Neural cell (in vitro differentiated cells): ENCODE results near the gene ACTG2. TPM values are rescaled to one million over a fixed set of nuclear protein-coding genes. Genes with fewer than 3 reads are reported as not detected.

Source experiments
- H2AFZ ChIP-seq: fragments of 200-600, 300-800 bp; sonication (generic), shearing (Covaris generic); 2 replicates; pipeline ENCODE4 v1.6.0; 2014; ENCODE audit warnings: low read depth, mild to moderate bottlenecking, antibody characterized with exemption, low read length, moderate library complexity
- H3F3A ChIP-seq: fragments of 200-600 bp; shearing (Covaris generic); 2 replicates; pipeline ENCODE4 v1.6.1; 2016; ENCODE audit warnings: mild to moderate bottlenecking, moderate library complexity, mixed read lengths, antibody characterized with exemption, low read length; ENCODE audit not compliant: insufficient read depth, poor library complexity, severe bottlenecking
- H3K27ac ChIP-seq: fragments of 200-600, 300-800 bp; sonication (generic), shearing (Covaris generic); 2 replicates; pipeline ENCODE4 v1.5.1; 2014; ENCODE audit warnings: mild to moderate bottlenecking, low read length, moderate library complexity
- H3K27me3 ChIP-seq: fragments of 300-800, 200-600 bp; sonication (generic), shearing (Covaris generic); 2 replicates; pipeline ENCODE4 v1.6.0; 2014; ENCODE audit warnings: mild to moderate bottlenecking, low read depth, low read length, moderate library complexity; ENCODE audit not compliant: insufficient read depth
- H3K36me3 ChIP-seq: fragments of 300-800, 200-600 bp; sonication (generic), shearing (Covaris generic); 2 replicates; pipeline ENCODE4 v1.5.1; 2014; ENCODE audit warnings: mild to moderate bottlenecking, antibody characterized with exemption, low read length, moderate library complexity; ENCODE audit not compliant: insufficient read depth
- H3K4me2 ChIP-seq: fragments of 300-800, 200-600 bp; sonication (generic), shearing (Covaris generic); 2 replicates; pipeline ENCODE4 v1.6.0; 2014; ENCODE audit warnings: mild to moderate bottlenecking, low read length
- H3K4me3 ChIP-seq: fragments of 300-800, 200-600 bp; sonication (generic), shearing (Covaris generic); 2 replicates; pipeline ENCODE4 v1.5.1; 2014; ENCODE audit warnings: mild to moderate bottlenecking, low read length, moderate library complexity
- H3K79me2 ChIP-seq: fragments of 200-600 bp; shearing (Covaris generic); replicated peaks from 2 replicates; pipeline ENCODE4 v1.6.0; 2014; ENCODE audit warnings: mild to moderate bottlenecking, low read length, moderate library complexity; ENCODE audit not compliant: insufficient read depth
- H3K9ac ChIP-seq: fragments of 300-800, 200-600 bp; sonication (generic), shearing (Covaris generic); 2 replicates; pipeline ENCODE4 v1.6.1; 2016; ENCODE audit warnings: mild to moderate bottlenecking, low read length, mixed read lengths
- H3K9me2 ChIP-seq: fragments of 200-600 bp; shearing (Covaris generic); 2 replicates; pipeline ENCODE4 v1.6.1; 2016; ENCODE audit warnings: mild to moderate bottlenecking, low read length, mixed read lengths; ENCODE audit not compliant: insufficient read depth
- H3K9me3 ChIP-seq: fragments of 200-600, 300-800 bp; sonication (generic), shearing (Covaris generic); 2 replicates; pipeline ENCODE4 v1.6.1; 2016; ENCODE audit warnings: mild to moderate bottlenecking, mixed run types, low read length, moderate library complexity, mixed read lengths
- H4K20me1 ChIP-seq: fragments of 200-600 bp; shearing (Covaris generic); 2 replicates; pipeline ENCODE4 v1.6.1; 2016; ENCODE audit warnings: mild to moderate bottlenecking, mixed run types; ENCODE audit not compliant: insufficient read depth
- CTCF ChIP-seq: fragments of 450-650 bp; IDR thresholded peaks from 2 replicates; pipeline ENCODE4 v1.5.1; 2014; ENCODE audit warnings: antibody characterized with exemption, mild to moderate bottlenecking, moderate library complexity; ENCODE audit not compliant: poor library complexity, severe bottlenecking
- EP300 ChIP-seq: fragments of 450-650 bp; conservative IDR thresholded peaks from 2 replicates; pipeline ENCODE4 v1.6.1; 2014; ENCODE audit warnings: antibody characterized with exemption, mild to moderate bottlenecking, moderate library complexity; ENCODE audit not compliant: poor library complexity, severe bottlenecking
- EZH2 ChIP-seq: fragments of 200-600, 300-800 bp; shearing (Covaris generic), sonication (generic); IDR thresholded peaks from 2 replicates; pipeline ENCODE4 v1.6.1; 2014; ENCODE audit warnings: antibody characterized with exemption, low read length, borderline replicate concordance, mild to moderate bottlenecking; ENCODE audit not compliant: insufficient read depth, poor library complexity, severe bottlenecking
- MXI1 ChIP-seq: fragments of 450-650 bp; conservative IDR thresholded peaks from 2 replicates; pipeline ENCODE4 v1.6.1; 2014; ENCODE audit warnings: antibody characterized with exemption, mild to moderate bottlenecking; ENCODE audit not compliant: poor library complexity, severe bottlenecking
- POLR2AphosphoS5 ChIP-seq: IDR thresholded peaks from 2 replicates; pipeline ENCODE4 v1.6.1; 2012
- RAD21 ChIP-seq: fragments of 450-650 bp; conservative IDR thresholded peaks from 2 replicates; pipeline ENCODE4 v1.6.1; 2014; ENCODE audit warnings: antibody characterized with exemption, mild to moderate bottlenecking, moderate library complexity
- REST ChIP-seq: IDR thresholded peaks from 2 replicates; pipeline ENCODE4 v1.6.1; 2012; ENCODE audit warnings: borderline replicate concordance
- SMC3 ChIP-seq: fragments of 450-650 bp; conservative IDR thresholded peaks from 2 replicates; pipeline ENCODE4 v1.6.1; 2014; ENCODE audit warnings: antibody characterized with exemption, mild to moderate bottlenecking, moderate library complexity; ENCODE audit not compliant: poor library complexity
- TAF1 ChIP-seq: IDR thresholded peaks from 2 replicates; pipeline ENCODE4 v1.6.1; 2012; ENCODE audit warnings: low read depth
- polyA plus RNA-seq: library from polyadenylated mRNA; depleted of rRNA; stranded (reverse); fragments of >200 nt; gene quantifications from 2 replicates; pipeline ENCODE4 v1.2.3, GENCODE V29; 2014

The ACTG2 gene
- polyA plus RNA-seq, 1 donor from 2014 or later: 0.67 TPM

GRCh38 chr2:73935641-73936040, 42.8 kb downstream of the ACTG2 start:
- H2AFZ ChIP-seq: no peak overlapping the region
- H3K9ac ChIP-seq: no peak overlapping the region
- H3K27ac ChIP-seq: no peak overlapping the region
- H3K9me3 ChIP-seq: no peaks in the 10 kb centered on the region
- TF ChIP-seq EZH2: no peak
- no peak for TF ChIP-seq EP300
- TF ChIP-seq POLR2AphosphoS5: no peak
- no peak for TF ChIP-seq RAD21
- no peak for TF ChIP-seq TAF1
- no peak for TF ChIP-seq CTCF
- TF ChIP-seq REST: no peak
- TF ChIP-seq MXI1: no peak
- no peak for TF ChIP-seq SMC3
- H3K4me3 ChIP-seq: no peak overlapping the region
- H3K79me2 ChIP-seq: peaks cover 59% of the 10 kb centered on the region
- no peaks in the 10 kb centered on the region for H3K36me3 ChIP-seq
- H3K27me3 ChIP-seq: no peaks in the 10 kb centered on the region
- H4K20me1 ChIP-seq: no peaks in the 10 kb centered on the region
- no peaks in the 10 kb centered on the region for H3K9me2 ChIP-seq
- H3K4me2 ChIP-seq: no peak overlapping the region
- no peaks in the 10 kb centered on the region for H3F3A ChIP-seq

GRCh38 chr2:73937103-73937885, 44.5 kb downstream of the ACTG2 start:
- H3K9me2 ChIP-seq: no peaks in the 10 kb centered on the region
- TF ChIP-seq RAD21 (no peak), MXI1 (no peak)
- H3F3A ChIP-seq: no peaks in the 10 kb centered on the region
- no peak overlapping the region for H3K4me2 ChIP-seq
- peaks cover 50% of the 10 kb centered on the region for H3K79me2 ChIP-seq
- no peaks in the 10 kb centered on the region for H3K36me3 ChIP-seq
- no peaks in the 10 kb centered on the region for H3K27me3 ChIP-seq
- no peaks in the 10 kb centered on the region for H3K9me3 ChIP-seq
- no peak overlapping the region for H3K4me3 ChIP-seq
- H4K20me1 ChIP-seq: no peaks in the 10 kb centered on the region
- H2AFZ ChIP-seq: no peak overlapping the region
- H3K27ac ChIP-seq: no peak overlapping the region
- H3K9ac ChIP-seq: no peak overlapping the region
